HG03066 (cell line): ENCODE data around the gene PSMA6.
"Not testable (repeated sequence)": the region's sequence is repeated elsewhere in the genome, so short reads cannot be mapped to it uniquely, and the experiment has no call there.

Source experiments
- ATAC-seq: cut with Tn5 transposase; IDR thresholded peaks from one replicate; pipeline ENCODE4 v1.9.1; 2021; ENCODE audit warnings: low read depth; ENCODE audit not compliant: unreplicated experiment

Gene PSMA6

DNA sequence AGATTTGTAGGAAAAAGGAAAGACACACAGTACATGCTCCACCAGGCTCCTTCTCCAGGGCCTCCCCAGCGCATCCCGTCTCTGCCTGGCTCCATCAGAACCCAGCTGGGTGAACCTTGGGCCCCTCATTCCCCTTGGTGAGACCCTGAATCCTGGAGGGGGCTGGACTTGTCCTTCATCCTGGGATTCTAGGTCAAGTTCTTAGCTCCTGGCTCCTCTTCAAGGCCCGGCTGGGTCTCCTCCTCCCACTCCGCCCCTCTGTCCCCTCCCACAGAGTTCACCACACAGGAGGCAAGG, 49.2 kb downstream of the PSMA6 start:
- ATAC-seq = no peak

GRCh38 chr14:35341751-35342488, 49.7 kb downstream of the PSMA6 start:
- ATAC-seq = no peak

DNA sequence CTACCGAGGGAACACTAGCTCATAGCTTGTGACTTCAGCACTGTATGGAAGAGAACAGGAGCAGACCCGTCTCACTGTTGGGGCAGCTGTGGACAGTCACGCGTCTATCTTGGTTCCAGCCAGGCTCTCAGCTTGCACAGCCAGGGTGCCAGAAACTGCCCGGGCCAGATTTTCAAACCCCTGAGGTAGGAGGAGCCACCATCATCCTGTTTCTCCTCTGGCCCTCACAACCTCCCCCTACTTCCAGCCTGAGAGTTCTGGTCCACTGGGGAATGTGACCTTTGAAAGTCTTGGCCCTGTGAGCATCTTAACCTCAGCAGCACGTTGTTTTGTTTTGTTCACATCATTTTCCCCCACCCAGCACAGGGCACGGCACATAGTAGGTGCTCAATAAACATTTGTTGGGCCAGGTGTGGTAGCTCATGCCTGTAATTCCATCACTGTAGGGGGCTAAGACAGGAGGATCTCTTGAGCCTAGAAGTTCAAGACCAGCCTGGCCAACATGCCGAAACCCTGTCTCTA, 50.4 kb downstream of the PSMA6 start:
- ATAC-seq = no peak

DNA sequence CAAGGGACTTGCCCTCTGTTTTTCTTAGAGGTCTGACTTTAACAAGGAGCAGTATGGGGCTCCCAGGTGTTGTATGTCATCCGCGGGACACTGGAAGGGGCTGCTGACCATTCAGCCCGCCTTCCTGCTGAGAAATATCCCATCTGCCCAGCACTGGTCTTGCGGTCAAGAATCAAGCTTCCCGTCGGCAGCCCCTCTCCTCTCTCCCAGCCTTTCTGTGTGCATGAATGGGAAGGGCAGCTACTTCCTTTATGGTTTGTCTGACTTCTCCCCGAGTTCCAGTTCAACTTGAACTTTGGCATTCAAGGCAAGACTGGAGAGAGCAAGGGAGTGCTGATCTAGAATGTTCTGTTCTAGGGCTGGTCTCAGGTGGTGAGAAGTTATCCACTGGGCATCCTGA, 51.5 kb downstream of the PSMA6 start:
- no peak for ATAC-seq

DNA sequence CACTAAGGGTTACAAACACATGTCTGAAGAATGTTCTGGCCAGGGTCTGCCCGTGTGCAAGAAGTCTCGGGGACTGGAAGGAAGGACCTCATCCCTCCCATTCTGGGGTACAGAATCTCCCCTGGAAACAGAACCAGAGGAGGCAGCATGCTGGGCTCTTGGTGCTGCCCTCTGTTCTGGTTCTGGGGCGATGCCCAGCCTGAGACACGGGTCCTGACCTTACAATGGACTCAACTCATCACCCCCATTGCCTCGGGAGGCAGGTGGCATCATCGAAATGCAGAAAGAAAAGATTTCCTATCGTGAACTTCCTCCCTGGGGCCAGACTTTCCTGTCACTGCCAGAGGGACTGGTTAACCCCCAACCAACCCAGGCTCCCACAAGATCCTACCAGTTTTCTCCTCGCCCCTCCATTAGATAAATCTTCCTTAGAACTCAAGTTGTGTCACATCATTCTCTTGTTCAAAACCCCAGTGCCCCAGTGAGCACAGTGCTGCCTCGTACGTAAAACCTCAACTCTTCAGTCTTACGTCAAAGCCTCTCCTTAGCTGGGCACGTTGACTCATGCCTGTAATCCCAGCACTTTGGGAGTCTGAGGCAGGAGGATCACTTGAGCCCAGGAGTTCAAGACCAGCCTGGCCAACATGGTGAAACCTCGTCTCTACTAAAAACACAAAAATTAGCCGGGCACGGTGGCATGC, 52.1 kb downstream of the PSMA6 start:
- no peak for ATAC-seq

- ATAC-seq = no peak
Measured at GRCh38 chr14:35346738-35347322, 54.6 kb downstream of the PSMA6 start.

DNA sequence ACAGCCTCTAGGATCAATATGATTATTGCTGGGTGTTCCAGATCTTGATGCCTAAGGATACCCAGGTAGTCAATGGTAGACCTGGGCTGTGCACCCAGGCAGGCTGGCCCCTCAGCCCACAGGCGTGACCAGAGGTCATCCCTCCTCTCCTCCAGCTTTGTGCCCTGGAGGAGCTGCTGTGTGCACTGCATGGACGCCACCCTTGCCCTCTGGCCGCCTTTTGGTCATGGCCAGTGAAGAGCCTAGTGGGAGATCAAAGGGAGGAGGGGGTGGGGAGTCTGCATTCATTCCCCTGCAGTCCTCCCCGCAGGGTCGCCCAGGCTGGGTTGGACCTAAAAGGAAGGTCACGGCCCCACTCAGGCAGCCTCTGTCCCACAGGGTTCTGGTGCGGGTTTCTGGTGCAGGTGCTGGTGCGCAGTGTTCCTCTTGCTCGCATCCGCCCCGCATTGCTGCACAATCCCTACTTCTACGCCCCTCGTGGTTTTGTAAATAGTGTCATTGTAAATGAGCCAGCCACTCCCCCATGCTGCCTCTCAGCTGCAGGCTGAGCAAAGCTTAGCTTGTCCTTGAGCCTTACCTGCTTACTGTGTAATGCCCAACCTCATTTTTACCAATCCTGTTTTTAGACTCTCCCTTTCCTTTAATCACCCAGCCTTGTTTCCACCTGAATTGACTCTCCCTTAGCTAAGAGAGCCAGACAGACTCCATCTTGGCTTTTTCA, 55.3 kb downstream of the PSMA6 start:
- no peak for ATAC-seq

- not testable (repeated sequence) for ATAC-seq
Measured at GRCh38 chr14:35348044-35348380, 55.8 kb downstream of the PSMA6 start.

DNA sequence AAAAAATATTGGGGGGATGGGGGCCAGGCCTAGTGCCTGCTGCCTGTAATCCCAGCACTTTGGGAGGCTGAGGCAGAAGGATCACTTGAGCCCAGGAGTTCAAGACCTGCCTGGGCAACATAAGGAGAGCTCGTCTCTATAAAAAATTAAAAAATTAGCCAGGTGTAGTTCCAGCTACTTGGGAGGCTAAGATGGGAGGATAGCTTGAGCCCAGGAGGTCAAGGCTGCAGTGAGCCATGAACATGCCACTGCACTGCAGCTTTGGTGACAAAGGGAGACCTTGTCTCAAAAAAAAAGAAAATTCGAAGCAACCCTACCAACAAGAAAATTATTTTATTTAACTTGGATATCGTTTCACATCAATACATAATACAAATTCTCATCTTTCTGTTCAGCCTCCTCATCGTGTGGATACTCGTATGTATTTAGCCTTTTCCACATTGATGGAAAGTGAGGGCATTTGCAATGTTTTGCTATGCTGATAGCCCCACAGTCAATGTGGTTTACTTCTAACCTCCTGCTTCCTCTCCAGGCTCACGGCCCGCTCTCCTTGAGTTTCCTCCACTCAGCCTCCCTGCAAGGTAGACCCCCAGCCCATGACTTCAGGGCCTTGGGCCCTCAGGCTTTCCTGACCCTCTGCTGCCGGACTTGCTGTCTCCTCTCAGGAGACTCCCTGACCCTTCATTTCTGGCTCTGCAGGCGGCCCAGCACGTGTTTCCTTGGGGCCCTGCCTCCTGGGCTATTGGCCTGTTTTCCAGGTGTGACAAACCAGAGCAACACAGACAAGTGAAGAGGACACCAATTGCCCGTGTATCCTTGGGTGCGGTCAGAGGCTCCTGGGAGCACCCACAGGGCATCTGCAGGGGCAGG, 57.5 kb downstream of the PSMA6 start:
- no peak for ATAC-seq

DNA sequence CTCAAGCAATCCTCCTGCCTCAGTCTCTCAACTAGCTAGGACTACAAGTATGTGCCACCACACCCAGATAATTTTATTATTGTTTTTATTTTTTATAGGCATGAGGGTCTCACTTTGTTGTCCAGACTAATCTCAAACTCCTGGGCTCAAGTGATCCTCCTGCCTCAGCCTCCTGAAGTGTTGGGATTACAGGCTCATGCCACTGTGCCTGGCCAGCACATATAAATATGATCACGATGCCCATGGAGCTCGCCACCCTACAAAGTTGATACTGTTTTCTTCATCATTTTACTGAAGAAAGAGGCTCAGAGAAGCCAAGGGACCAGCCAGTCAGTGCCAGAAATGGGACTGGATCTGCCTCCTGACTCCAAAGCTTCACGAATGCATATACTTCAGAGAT, 59.3 kb downstream of the PSMA6 start:
- ATAC-seq = no peak

GRCh38 chr14:35351897-35352273, 59.7 kb downstream of the PSMA6 start:
- ATAC-seq = no peak

DNA sequence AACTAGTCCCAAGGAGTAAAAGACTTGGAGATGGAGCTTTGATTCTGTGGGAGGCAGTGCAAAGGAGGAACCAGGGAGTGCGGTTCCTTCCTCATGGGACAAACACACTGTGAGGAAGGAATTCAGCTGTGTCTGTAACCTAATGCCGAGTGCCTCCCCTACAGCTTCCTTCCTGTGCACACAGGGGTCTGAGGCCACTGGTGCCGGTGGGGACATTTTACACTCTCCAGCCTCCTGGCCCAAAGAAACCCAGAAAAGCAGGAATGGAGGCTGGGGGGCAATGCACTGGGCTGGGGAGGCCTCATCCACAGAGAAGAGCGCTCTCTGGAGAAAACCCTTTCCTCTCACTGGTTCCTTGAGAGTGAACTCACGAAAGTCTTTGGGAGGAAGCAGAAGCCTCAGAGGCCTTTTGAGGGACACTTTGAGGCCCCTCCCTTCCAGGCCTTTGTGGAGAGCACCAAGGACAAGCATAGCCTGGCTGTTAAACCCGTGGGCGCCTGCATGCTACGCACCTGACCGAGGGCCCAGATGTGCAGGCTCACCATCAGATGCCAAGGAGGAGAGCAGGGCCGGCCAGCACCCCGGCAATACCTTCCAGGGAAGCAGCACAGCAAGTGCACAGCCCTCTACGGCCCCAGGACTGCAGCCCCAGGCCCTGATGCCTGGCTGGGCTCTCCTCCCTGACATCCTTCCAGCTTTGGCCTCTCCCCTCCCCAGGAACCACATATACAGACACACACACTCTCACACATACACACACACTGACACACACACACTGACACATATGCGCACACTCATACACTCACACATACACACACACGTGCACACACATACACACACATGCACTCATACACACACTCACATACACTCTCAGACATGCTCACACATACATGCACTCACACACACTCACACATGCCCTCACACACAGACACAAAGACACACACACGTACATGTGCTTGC, 60.4 kb downstream of the PSMA6 start:
- no peak for ATAC-seq

GRCh38 chr14:35353409-35354172, 61.4 kb downstream of the PSMA6 start:
- no peak for ATAC-seq

DNA sequence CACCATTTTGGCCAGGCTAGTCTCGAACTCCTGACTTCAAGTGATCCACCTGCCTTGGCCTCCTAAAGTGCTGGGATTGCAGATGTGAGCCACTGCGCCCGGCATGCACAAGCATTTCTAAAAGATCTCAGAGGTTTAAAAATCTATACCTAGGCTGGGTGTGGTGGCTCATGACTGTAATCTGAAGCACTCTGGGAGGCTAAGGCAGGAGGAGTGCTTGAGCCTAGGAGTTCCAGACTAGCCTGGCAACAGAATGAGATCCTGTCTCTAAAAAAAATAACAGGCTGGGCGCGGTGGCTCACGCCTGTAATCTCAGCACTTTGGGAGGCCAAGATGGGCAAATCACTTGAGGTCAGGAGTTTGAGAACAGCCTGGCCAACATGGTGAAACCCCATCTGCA, 63.1 kb downstream of the PSMA6 start:
- not testable (repeated sequence) for ATAC-seq

DNA sequence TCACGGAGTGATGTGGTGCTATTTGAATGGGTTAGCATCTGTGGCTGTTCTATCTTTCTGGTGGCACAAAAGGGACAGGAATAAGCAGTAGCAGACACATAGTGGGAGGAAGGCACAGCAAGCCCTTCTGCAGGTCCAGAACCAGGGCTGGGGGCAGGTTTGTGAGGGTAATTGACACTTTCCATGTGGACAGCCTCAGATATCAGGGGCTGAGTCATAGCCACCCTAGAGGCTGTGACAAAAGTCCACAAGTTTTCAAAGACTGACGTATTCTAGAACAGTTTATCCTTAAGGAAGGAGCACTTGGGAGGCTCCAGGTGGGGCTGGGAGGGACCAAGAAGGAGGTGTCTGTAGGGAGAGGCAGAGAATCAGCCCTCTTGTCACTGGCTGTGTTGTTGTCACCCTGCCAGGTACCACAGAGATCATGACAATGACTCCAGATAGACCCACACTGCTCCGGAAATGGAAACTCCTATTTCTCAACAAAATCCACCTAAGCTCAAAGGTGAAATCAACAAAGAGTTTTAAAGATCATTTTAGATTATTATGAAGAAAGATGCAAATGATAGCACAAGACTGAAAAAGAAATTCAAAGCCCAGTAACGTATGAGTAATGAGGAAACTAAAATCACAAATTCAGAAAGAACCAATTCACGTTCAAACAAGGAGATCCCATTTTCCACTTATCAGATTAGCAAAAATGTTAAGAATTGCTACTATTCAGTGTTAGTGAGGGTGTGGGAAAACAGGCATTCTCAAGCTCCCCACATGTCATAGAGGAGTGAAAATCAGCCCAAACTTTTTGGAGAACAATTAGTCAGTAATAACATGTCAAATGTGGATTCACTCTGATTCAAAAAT, 64.0 kb downstream of the PSMA6 start:
- ATAC-seq = no peak

DNA sequence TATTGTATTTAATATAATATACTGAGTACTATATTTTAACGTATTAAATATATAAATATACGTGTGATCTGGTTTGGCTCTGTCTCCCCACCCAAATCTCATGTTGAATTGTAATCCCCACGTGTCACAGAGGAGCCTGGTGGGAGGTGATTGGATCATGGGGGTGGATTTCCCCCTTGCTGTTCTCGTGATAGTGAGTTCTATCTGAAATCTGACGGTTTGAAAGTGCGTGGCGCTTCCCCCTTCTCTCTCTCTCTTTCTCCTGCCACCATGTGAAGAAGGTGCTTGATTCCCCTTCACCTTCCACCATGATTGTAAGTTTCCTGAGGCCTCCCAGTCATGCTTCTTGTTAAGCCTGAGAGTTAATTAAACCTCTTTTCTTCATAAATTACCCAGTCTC, 67.5 kb downstream of the PSMA6 start:
- not testable (repeated sequence) for ATAC-seq

GRCh38 chr14:35361141-35361480, 68.9 kb downstream of the PSMA6 start:
- ATAC-seq = no peak

DNA sequence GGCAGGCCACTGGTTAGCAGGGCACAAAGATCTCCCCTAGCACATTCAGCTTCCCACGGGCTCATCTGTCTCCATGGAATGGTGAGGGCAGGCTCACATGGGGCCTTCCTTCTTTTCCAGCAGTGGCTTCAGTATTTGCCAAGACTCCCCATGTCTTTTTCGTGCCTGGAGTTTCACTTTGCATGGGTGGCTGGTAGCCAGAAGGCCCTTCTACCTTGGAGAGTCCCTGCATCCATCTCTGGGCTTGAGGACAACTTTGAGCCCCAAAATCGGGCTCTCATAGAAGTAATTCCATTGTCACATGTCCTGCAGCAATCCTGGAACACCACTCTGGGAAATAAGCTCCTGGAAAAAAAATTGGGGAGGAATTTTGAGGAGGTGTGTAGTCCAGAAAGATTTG, 70.3 kb downstream of the PSMA6 start:
- no peak for ATAC-seq
